Fibroblast of skin of right quadriceps (primary cell): ENCODE data around the gene DDT.
"Not testable (repeated sequence)": the region's sequence is repeated elsewhere in the genome, so short reads cannot be mapped to it uniquely, and the experiment has no call there.

Source experiments
- DNase-seq: peaks from one replicate; pipeline ENCODE4 v3.0.0-alpha.2; 2013

The DDT gene

DNA sequence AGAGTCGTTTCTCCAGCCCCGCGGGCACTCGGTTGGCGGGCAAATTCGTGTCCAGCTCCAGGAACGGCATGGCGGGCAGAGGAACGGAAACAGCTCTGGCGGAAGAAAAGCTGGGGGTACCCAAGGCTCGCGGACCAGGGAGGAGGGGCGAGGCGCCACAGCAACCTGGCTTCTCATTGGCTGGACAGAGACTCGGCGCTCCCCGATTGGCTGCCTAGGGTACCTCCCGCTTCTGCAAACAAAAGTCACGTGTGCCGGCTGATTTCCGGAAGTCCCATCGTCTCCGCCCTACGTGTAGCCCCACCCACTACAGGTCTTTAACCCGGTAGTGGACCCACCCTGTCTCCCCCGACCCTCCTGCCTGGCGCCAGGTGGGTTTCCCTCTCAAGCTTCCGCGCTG, at the start of gene DDT:
Gene DDT (minus strand): TSS at position 97 of the 400 bp plus-strand sequence. CDS start 27 bp downstream, at position 70.
- DNase-seq = not testable (repeated sequence)

DNA sequence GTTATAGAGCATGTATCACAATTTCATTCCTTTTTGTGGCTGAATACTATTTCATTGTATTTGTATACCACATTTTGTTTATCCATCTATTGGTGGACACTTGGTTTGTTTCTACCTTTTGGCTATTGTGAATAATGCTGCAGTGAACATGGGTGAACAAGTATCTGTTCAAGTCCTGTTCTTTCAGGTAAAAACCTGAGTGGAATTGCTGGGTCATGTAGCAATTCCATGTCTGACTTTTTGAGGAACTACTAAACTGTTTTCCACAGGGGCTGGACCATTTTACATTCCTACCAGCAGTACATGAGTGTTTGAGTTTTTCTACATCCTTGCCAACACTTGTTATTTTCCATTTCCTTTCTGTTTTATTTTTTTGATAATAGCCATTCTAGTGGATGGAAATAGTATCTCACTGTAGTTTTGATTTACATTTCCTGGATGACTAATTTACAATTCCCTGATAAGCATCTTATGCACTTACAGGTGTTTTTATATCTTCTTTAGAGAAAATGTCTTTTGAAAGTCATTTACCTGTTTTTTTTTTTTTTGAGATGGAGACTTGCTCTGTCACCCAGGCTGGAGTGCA, 49.1 kb upstream of the DDT start:
- DNase-seq = no peak

GRCh38 chr22:24021304-24021703, 47.1 kb upstream of the DDT start:
- no peak for DNase-seq

DNA sequence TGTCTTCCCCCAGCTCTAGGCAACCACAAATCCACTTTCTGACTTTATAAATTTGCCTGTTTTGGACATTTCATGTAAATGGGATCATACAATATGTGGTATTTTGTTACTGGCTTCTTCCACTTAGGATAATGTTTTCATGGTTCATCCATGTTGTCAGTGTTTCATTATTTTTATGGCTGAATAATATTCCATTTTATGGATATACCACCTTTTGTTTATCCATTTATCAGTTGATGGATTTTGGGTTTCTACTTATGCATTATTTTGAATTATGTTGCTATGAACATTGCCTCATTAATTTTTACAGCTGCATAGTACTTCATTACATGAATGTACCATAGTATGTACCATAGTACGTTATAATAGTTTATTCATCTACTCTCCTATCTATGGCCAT, 41.9 kb upstream of the DDT start:
- DNase-seq = no peak

DNA sequence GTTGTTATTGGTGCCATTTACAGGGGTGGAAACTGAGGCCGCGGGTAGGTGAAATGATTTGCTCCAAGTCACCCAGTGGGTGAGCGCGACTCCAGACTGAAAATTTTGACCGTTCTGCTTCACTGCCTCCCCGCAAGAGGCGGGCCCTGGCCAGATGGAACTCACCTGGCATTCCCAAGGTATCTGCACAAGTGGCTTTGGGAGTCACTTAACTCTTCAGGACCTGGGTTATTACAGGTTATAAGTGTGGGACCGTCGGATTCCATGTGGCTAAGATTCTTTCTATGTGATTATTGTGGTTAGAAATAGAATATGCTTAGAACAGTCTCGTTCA, 37.5 kb upstream of the DDT start:
- no peak for DNase-seq

GRCh38 chr22:24010018-24010391, 35.8 kb upstream of the DDT start:
- no peak for DNase-seq

DNA sequence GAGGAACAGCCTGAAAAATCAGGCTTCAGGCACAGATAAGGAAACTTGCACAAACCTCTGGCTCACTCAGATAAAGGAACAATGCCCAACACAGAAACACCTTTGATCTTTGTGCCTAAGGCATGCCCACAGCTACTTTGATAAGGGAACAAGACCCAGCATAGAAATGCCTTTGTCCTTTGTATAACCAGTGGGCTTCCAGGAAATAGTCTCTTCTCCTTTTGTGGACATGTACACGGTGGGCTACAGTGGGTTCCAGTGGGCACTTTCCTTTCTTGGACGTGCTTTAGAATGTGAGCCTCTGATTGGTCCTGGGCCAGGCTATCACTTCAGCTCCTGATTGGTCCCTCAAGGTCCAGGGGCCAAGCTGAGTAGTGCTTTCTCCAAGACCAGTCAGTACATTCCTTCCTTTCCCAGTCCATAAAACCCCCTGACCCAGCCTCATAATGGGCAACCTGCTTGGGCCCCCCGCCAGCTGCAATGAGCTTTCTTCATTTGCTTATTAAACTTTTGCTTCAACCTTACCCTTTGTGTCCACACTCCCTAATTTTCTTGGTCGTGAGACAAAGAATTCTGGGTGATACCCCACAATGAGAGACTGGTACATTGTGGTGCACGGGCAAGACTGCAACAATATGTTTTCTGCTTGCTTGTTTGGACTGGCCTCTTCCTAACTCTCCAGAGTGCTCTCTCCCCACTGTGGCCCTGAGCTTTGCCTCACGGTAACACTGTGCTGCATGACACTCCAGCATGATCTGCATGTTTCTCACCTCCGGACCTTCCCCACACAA, 35.2 kb upstream of the DDT start:
- no peak for DNase-seq

- DNase-seq = no peak
Measured at GRCh38 chr22:24008381-24009226, 34.4 kb upstream of the DDT start.

GRCh38 chr22:24008022-24008283, 33.7 kb upstream of the DDT start:
- no peak for DNase-seq

- no peak for DNase-seq
Measured at GRCh38 chr22:24007253-24008021, 33.2 kb upstream of the DDT start.

- no peak for DNase-seq
Measured at GRCh38 chr22:24006914-24007214, 32.6 kb upstream of the DDT start.

GRCh38 chr22:24006207-24006913, 32.1 kb upstream of the DDT start:
- DNase-seq = no peak

- DNase-seq = no peak
Measured at GRCh38 chr22:24005201-24005600, 31.0 kb upstream of the DDT start, which contains the start of gene GSTT4. Gene GSTT4, minus strand, starts transcription at chr22:24005453. Its CDS starts 97 bp downstream, at chr22:24005356.

GRCh38 chr22:24003887-24004286, 29.6 kb upstream of the DDT start:
- no peak for DNase-seq

DNA sequence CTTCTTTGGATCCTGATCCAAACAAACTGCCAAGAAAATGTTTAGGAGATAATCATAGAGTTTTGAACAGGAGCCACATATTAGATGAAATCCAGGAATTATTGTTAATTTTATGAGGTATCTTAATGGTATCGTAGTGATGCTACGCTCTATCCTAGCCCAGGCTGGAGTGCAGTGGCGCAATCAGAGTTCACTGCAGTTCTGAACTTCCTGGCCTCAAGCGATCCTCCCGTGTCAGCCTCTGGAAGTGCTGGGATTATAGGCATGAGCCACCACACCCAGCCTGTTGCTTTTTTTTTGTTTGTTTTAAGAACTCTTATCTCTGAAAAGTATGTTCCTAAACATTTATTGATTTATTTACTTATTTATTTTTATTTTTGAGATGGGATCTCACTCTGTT, 28.6 kb upstream of the DDT start:
- no peak for DNase-seq

DNA sequence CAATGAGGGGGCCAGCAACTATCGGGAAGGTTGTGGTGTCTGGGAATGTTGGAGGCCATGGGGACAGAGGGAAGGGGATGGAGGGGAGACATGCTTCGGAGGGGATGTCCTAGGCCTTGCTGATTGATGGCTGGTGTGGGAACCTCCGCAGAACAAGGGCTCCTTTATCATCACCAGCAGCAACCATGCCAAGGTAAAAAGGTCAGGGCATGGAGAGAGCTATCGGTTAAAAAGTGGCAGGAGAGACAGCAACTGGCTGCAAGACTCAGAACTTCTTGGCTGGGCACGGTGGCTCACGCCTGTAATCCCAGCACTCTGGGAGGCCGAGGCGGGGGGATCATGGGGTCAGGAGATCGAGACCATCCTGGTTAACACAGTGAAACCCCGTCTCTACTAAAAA, 28.0 kb upstream of the DDT start:
- DNase-seq = no peak

- no peak for DNase-seq
Measured at GRCh38 chr22:24001314-24001713, 27.1 kb upstream of the DDT start.

DNA sequence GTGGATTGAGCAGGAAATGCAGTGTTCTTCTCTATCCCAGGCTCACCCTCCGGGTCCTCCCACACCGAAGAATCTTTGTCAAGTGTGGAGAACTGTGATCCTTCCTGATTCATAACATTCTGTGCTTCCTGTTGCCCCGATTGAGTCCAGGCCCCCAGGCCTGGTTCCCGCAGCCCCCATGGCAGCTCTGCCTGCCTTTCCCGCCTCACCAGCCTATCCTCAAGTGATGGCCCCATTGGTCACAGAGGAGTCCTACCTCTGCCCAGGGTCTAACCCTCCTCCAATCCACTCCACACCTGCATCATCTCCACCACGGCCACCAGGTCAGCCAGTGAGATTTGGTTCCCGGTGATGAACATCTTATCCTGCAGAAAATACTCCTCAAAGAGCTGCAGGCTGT, 25.5 kb upstream of the DDT start:
- DNase-seq = not testable (repeated sequence)

DNA sequence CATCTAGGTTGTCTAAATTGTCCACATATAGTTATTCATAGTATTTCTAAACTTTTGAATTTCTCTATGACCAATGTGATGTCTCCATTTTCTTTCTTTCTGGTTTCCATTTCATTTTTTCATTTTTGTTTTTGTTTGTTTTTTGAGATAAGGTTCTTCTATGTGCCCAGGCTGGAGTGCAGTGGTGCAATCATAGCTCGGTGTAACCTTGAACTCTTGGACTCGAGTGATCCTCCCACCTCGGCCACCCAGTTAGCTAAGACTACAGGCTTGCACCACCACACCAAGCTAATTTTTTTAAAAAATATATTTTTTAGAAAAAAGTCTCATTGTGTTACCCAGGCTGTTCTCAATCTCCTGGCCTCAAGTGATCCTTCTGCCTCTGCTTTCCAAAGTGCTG, 22.9 kb upstream of the DDT start:
- DNase-seq = no peak

- DNase-seq = not testable (repeated sequence)
Measured at GRCh38 chr22:23993581-23994177, 19.4 kb upstream of the DDT start.

DNA sequence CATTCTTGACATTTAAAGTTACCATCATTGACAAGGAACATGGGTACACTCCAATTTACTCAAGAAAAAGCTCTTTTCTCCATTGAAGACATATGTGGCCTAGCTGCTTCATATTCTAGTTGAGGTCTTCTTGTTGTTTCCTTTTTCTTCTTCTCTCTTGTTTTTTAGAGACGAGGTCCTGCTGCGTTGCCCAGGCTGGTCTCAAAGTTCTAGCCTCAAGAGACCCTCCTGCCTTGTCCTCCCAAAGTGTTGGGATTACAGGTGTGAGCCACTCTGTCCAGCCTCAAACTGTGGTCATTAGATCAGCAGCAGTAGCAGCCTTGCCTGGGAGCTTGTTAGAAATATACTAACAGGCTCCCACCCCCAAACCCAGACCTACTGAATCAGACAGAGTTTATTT, 18.8 kb upstream of the DDT start:
- DNase-seq = not testable (repeated sequence)

- DNase-seq = not testable (repeated sequence)
Measured at GRCh38 chr22:23989583-23990244, 15.5 kb upstream of the DDT start.
